Stimulated activated CD8-positive, alpha-beta memory T cell treated with anti-CD3 and anti-CD28 coated beads, Interleukin-2, amount 100 ng/mL, for 1 hour (primary cell): ENCODE data around the gene CA14.
A peak's percentile ranks its signal among the peaks of the same experiment; 100 is the strongest.
"Not testable (repeated sequence)": the region's sequence is repeated elsewhere in the genome, so short reads cannot be mapped to it uniquely, and the experiment has no call there.

Experiments used
- DNase-seq, 2 donors: peaks; one replicate each; pipeline ENCODE4 v3.0.0-alpha.2; 2020; ENCODE audit warnings: low read depth in 2 of 2

Gene CA14

GRCh38 chr1:150235852-150236613, 21.5 kb upstream of the CA14 start, which contains the start of gene ANP32E:
TSS of gene ANP32E (minus strand) at chr1:150236112. CDS start at chr1:150235786, 326 bp downstream.
- DNase-seq: peak; percentile 79 to 87

- no peak for DNase-seq
Observed at GRCh38 chr1:150236614-150237100, 20.9 kb upstream of the CA14 start.

GRCh38 chr1:150237176-150237575, 20.4 kb upstream of the CA14 start:
- DNase-seq: not testable (repeated sequence)

- no peak for DNase-seq
Observed at GRCh38 chr1:150237746-150238145, 19.8 kb upstream of the CA14 start.

GRCh38 chr1:150243003-150243402, 14.6 kb upstream of the CA14 start:
- DNase-seq: no peak

GRCh38 chr1:150249936-150250335, 7.6 kb upstream of the CA14 start:
- DNase-seq: no peak

GRCh38 chr1:150256198-150256553, 1.4 kb upstream of the CA14 start:
- DNase-seq: no peak

- no peak for DNase-seq
Observed at GRCh38 chr1:150256554-150257341, 826 bp upstream of the CA14 start.

- no peak for DNase-seq
Observed at GRCh38 chr1:150259217-150259616, 1.6 kb downstream of the CA14 start.

GRCh38 chr1:150259758-150260669, 2.4 kb downstream of the CA14 start:
- DNase-seq: no peak

- DNase-seq: no peak
Observed at GRCh38 chr1:150261367-150261766, 3.8 kb downstream of the CA14 start.

GRCh38 chr1:150262388-150263320, 5.1 kb downstream of the CA14 start:
- no peak for DNase-seq

- no peak for DNase-seq
Observed at GRCh38 chr1:150263549-150263948, 6.0 kb downstream of the CA14 start.

GRCh38 chr1:150267896-150268295, 10.3 kb downstream of the CA14 start:
- no peak for DNase-seq

- DNase-seq: peak; percentile 3 to 15
Observed at GRCh38 chr1:150268340-150268704, 10.7 kb downstream of the CA14 start.

- DNase-seq: peak; percentile 78 to 85
Observed at GRCh38 chr1:150268705-150269403, 11.3 kb downstream of the CA14 start, which contains the start of gene APH1A. TSS of gene APH1A (minus strand) at chr1:150269016. CDS start at chr1:150268810, 206 bp downstream.

GRCh38 chr1:150269451-150269850, 11.9 kb downstream of the CA14 start:
- no peak for DNase-seq

- DNase-seq: no peak
Observed at GRCh38 chr1:150271291-150271959, 13.9 kb downstream of the CA14 start.

- no peak for DNase-seq
Observed at GRCh38 chr1:150273311-150273710, 15.7 kb downstream of the CA14 start.
